NCI-H2227 treated with DMSO at 0.1 percent for 48 hours (cell line): ENCODE results near the gene IL6.
A peak's percentile ranks its signal among the peaks of the same experiment; 100 is the strongest.
"Not testable (repeated sequence)": the region's sequence is repeated elsewhere in the genome, so short reads cannot be mapped to it uniquely, and the experiment has no call there.

Experiments
- DNase-seq: peaks from one replicate; lab custom pipeline; 2025; lab: John Stamatoyannopoulos, UW

The IL6 gene

DNA sequence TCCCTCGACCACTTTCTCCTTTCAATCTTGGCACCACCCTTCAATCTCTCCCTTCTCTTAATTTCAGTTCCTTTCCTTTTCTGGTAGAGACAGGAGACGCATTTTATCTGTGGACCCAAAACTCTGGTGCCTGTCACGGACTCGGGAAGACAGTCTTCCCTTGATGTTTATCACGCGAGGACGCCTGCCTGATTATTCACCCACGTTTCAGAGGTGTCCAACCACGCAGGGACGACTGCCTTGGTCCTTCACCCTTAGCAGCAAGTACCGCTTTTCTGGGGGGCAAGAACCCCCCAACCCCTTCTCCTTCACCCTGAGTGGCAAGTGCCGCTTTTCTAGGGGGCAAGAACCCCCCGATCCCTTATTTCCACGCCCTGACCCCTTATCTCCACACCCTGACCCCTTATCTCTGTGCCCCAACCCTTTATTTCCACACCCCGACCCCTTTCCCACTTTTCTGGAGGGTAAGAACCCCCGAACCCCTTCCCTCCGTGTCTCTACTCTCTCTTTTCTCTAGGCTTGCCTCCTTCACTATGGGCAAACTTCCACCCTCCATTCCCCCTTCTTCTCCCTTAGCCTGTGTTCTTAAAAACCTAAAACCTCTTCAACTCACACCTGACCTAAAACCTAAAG lies 22.9 kb upstream of the IL6 start:
- DNase-seq: not testable (repeated sequence)

DNA sequence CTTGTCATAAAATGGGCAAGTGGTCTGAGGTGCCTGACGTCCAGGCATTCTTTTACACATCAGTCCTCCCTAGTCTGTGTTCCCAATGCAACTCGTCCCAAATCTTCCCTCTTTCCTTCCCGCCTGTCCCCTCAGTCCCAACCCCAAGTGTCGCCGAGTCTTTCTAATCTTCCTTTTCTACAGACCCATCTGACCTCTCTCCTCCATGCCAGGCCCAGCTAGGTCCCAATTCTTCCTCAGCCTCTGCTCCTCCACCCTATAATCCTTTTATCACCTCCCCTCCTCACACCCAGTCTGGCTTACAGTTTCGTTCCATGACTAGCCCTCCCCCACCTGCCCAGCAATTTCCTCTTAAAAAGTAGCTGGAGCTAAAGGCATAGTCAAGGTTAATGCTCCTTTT lies 22.3 kb upstream of the IL6 start:
- not testable (repeated sequence) for DNase-seq

DNA sequence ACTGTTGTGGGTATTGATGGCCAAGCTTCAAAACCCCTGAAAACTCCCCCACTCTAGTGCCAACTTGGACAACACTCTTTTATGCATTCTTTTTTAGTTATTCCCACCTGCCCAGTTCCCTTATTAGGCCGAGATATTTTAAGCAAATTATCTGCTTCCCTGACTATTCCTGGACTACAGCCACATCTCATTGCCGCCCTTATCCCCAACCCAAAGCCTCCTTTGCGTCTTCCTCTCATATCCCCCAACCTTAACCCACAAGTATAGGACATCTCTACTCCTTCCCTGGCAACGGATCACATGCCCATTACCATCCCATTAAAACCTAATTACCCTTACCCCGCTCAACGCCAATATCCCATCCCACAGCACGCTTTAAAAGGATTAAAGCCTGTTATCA lies 21.1 kb upstream of the IL6 start:
- DNase-seq: not testable (repeated sequence)

DNA sequence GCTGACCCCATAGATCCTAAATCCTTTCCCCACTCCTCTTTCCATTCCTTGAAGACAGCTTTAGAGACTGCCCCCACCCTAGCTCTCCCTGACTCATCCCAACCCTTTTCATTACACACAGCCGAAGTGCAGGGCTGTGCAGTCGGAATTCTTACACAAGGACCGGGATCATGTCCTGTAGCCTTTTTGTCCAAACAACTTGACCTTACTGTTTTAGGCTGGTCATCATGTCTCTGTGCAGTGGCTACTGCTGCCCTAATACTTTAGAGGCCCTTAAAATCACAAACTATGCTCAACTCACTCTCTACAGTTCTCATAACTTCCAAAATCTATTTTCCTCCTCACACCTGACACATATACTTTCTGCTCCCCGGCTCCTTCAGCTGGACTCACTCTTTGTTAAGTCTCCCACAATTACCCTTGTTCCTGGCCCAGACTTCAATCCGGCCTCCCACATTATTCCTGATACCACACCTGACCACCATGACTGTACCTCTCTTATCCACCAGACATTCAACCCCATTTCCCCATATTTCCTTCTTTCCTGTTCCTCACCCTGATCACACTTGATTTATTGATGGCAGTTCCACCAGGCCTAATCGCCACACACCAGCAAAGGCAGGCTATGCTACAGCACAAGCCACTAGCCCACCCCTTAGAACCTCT lies 19.8 kb upstream of the IL6 start:
- DNase-seq: not testable (repeated sequence)

DNA sequence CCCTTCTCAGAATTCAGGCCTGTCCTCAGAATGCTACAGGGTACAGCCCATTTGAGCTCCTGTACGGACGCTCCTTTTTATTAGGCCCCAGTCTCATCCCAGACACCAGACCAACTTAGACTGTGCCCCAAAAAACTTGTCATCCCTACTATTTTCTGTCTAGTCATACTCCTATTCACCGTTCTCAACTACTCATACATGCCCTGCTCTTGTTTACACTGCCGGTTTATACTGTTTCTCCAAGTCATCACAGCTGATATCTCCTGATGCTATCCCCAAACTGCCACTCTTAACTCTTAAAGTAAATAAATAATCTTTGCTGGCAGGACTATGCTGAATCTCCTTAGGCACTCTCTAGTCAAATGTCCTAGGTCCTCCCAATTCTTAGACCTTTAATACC lies 18.8 kb upstream of the IL6 start:
- DNase-seq: not testable (repeated sequence)

DNA sequence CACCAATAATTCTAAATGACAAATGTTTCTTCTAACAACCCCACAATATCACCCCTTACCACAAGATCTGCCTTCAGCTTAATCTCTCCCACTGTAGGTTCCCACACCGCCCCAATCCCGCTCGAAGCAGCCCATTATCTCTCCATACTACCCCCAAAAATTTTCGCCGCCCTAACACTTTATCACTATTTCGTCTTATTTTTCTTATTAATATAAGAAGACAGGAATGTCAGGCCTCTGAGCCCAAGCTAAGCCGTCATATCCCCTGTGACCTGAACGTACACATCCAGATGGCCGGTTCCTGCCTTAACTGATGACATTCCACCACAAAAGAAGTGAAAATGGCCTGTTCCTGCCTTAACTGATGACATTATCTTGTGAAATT lies 18.3 kb upstream of the IL6 start:
- DNase-seq: not testable (repeated sequence)

DNA sequence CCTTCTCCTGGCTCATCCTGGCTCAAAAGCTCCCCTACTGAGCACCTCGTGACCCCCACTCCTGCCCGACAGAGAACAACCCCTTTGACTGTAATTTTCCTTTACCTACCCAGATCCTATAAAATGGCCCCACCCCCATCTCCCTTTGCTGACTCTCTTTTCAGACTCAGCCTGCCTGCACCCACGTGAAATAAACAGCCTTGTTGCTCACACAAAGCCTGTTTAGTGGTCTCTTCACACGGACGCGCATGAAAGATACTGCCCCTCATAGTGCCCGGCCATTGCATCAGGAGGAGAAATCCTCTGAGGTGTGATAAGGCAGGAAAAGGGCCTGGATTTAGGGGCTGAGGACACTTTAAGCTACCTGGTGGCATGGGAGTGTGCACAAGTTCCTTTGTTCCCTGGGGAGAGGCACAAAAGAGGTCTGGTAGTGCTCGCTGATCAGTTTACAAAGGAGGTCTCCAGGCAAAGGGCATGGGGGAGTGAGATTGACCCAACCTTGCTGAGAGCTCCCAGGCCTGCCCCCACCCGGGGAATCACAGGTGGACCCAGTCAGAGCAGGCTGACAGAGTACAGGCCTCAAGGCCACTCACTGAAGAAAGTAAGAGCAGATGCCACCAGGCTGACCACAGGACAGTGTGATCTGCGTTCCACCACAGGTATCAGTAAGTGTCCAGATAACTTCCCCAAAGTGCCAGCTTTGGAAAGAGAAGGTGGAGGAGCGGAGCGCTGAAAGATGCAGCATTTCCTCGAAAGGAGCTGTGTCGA lies 17.8 kb upstream of the IL6 start:
- DNase-seq: not testable (repeated sequence)

DNA sequence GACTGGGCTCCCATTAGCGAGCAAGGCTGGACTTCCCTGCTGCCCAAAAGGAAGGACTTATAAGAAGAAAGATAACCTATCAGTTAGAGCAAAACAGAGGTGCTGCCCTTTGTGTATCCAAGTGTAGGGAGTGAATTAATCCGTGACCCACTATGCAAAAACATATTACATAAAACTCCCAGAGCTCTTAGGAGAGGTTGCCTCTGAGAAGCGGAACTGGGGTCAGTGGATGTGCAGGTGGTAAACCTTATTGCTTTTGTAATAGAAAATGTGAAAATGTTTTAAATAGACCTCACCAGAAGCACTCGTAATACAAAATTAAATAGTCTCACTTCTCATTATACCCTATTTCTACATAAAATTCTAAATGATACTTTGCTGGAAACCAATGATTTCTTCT lies 17.1 kb upstream of the IL6 start:
- DNase-seq: no peak

DNA sequence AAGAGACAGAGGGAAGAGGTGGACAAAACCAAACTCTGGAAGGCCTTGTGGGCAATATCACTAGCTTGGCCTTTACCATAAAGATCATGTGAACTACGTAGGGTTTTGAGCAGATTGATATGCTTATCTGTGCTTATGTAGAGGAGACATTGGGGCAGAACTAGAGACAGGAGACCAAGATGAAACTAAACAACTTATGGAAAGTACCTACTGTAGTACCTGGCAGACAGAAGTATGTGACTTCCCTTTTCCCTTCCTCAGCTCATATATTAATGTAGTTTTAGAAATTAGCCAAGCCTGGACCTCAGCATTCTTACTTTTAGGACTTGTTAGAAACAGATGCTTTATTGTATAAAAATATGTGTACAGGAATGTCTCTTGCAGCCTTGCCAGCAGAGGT lies 14.0 kb upstream of the IL6 start:
- no peak for DNase-seq

DNA sequence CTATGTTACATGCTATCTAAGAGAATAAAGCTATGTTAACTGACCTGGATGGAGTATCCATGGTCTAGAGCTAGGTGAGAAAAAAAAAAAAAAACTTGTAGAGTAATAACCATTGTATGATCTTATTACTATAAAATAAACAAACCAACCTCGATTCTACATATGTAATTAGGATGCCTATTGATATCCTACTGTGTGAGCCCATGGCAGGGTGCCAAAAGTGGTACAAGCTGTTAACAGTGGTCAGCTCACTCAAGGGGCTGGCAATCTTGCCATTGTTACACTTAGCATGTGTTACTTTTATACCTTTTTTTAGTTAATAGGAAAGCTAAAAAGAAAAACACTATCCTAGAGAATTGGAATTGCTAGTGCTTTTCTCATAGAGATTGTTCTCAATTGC lies 13.5 kb upstream of the IL6 start:
- no peak for DNase-seq

DNA sequence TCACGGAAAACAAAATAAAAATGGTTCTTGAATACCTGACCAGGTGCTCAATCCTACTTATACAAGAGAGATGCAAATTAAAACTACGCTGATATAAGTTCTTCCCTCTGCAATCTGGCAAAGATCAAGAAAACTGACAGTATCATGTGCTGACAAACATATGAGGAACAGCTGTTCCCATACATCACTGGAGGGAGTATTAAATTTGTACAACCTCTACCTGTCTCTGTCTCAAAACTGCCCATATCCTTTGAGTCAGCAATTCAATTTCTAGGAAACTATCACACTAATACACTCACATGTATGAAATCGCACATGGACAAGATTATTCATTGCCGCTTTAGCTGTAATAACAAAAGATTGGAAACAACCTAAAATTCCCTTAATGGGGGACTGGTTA lies 11.0 kb upstream of the IL6 start:
- DNase-seq: no peak

DNA sequence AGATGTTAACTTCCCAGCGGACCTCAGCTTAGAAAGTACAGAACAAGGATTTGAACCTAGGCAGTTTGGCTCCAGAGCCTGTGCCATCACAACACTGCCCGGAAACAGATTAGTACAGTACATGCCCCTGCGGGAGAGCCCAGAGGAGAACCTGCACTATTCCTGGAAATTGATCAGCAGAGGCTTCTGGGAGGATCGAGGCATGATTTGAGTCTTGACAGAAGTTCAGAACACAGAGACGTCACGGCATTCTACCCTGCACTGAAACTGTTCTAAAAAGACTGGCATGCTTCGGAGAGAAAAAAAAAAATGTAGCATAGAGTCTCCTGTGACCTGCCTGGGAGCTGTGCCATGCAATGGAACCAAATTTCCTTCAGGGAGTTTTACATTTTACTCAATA lies 9.2 kb upstream of the IL6 start:
- no peak for DNase-seq

DNA sequence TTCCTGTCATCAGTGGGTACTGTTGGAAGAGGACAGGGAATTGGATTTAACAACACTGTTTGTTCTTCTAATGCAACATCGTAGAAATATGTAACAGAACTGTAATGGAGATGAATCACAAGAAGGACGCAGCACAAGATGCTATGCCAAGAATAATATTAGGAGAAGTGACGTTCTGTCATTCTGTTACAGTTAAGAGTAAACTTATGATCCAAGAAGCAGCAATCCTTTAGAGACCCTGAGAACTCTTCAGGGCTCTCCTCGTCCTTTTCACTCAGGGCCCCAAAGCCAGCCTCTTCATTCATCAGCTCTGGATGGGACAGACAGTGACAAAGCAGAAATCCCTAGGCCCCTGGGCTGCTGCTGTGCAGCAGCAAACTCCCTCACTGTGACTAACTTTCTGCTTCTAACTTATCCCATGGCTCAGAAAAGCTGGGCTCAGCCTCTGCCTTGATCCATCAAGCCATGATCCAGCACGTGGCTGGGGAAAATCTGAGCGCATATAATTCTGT lies 8.7 kb upstream of the IL6 start:
- no peak for DNase-seq

DNA sequence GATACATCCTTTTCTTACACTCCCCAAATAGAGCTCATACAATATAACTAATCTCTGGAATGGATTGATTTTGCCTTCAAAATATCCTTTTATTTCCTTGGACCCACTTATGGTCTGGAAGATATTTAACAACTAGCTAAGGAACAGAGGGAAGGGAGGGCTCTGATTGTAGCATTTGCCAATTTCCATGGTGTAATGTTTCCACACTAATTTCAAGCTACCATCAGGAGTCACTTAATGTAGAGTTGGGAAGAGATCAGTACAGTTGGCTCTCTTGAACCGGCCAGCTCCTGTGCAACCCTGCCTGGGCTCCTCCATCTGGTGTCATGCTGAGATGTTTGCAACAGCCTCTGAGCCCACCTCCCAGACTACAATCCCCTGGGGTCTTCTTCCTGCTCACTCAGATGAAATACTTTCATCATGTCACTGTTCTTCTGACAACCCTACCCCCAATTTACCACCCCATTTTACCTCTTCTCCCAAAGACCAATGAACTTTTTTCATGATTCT lies 8.0 kb upstream of the IL6 start:
- no peak for DNase-seq

DNA sequence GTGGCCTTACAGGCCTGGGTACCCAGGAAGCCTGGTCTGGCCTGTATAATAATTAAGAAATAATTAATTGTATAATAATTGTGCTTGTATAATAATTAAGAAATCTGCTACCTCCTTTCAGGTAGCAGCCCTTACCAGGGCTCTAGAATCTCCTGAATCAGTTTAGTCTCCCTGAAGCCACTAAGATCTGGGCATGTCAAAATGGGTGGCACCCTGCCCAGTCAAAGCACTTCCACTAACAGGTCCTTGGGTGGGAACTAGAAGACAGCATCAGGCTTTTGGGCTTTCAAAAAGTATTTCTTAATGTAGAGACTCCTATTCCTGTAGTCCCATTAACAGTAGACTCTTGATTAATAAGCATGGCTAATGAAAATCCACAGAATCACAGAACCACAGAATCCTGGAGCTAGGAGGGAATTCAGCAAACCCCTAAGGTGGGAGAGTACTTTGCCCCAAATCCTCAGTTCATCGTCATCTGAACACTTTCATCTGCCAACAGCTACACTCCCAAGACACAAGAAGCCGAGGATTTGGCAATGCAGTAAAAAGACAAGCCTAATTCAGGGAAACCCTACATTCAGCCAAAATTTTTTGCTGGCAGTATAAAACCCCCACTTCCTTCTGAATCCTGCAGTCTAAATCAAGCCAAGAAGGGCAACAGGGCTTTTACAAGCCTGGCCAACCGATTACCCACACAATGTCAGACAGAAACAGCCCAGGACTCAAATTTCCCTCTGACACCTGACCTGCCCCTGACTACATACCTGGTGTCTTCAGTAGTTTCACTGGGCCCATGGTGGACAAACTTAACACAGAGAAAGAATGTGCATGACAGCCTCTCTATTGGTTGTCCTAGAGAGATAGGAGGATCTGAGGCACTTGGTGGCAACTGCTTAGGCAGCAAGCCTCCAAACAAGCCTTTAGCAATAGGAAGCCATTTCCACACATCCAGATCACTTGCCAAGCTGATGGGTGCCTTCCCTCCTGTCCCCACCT lies 5.9 kb upstream of the IL6 start:
- no peak for DNase-seq

DNA sequence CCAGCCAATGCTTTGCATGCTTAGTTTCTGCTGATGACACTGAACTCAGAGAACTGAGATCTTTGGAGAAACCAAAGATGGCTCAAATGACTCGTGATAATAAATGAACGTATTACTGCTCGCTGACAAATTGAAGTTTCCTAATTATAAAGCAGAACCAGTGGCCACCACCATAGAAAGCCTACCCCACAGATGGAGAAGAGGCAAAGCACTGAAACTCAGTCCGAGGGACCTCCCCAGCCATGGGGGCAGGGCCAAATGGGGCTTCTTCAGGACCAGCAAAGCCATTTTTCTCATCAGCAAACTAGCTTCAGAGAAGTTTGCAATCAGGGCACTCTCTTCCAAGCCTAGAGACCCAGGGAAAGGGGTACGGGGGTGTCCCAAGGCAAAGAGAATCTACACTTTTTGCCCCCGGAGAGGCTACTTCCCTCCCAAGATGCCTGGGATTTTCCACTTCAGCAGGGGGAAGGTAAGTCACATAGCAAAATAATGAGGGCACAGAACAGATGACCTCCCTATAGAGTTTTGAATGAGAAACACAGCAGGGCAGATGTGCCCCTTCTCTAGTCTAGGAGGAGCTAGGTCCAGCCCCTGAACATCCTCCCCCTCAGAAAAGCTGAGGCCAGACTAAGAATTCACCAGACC lies 4.3 kb upstream of the IL6 start:
- no peak for DNase-seq

DNA sequence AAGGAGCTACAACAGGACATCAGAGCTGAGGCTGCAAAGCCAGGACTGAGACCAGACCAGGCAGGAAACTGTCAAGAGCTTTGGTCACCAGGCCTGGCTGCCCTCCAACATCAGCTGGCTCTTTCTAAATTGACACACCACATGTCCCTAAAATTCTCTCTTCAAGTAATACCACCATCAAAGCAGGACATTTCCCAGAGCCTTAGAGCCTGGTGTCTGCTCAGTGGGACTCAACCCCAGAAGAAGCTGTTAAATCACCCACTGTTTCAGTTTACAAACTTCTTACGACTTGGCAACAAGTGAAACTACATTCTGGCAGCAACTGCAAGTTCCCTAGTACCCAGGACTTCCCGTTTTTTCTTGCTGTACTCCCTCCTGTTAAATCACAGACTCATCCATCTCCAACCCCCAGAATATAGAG lies 3.8 kb upstream of the IL6 start:
- no peak for DNase-seq

DNA sequence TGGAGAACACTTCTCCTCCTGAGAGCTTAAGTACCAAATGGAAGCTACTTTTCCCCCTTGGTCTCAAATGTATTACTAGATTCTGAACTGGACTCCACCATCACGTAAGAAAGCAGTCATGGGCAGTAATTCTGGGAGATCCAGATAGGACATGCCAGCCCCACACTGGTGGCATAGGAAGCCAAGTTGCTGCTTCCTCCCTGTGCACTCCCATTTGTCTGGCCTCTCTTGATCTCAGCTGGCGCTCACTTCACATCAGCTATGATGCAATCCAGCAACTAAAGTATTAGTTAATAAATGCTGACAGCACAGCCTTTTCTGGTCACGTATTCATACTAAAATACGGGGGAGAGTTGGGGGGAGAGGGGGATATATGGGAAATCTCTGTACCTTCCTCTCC lies 3.4 kb upstream of the IL6 start:
- no peak for DNase-seq

DNA sequence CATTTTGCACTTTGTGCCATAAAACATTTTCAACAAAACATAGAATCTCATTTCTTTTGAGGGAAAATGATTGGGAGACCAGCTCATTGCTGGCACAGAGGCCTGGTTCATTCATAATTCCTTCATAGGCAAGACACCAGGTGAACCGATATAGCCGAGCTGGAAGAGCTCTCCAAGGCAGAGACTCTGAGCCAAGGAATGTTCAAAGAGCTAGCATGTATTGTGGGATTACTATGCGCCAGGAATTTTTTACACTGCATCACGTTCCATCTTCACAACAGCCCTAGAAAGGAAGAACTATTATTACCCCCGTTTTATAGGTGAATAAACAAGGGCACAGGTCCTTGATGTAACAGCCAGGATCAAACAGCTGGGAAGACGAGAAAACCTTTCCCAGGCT lies 2.1 kb upstream of the IL6 start:
- no peak for DNase-seq

DNA sequence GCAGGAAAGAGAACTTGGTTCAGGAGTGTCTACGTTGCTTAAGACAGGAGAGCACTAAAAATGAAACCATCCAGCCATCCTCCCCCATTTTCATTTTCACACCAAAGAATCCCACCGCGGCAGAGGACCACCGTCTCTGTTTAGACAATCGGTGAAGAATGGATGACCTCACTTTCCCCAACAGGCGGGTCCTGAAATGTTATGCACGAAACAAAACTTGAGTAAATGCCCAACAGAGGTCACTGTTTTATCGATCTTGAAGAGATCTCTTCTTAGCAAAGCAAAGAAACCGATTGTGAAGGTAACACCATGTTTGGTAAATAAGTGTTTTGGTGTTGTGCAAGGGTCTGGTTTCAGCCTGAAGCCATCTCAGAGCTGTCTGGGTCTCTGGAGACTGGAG lies 1.4 kb upstream of the IL6 start:
- DNase-seq: no peak

DNA sequence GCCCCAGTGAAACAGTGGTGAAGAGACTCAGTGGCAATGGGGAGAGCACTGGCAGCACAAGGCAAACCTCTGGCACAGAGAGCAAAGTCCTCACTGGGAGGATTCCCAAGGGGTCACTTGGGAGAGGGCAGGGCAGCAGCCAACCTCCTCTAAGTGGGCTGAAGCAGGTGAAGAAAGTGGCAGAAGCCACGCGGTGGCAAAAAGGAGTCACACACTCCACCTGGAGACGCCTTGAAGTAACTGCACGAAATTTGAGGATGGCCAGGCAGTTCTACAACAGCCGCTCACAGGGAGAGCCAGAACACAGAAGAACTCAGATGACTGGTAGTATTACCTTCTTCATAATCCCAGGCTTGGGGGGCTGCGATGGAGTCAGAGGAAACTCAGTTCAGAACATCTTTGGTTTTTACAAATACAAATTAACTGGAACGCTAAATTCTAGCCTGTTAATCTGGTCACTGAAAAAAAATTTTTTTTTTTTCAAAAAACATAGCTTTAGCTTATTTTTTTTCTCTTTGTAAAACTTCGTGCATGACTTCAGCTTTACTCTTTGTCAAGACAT lies 574 bp upstream of the IL6 start:
- DNase-seq: peak; percentile 23
